Caco-2 (cell line): ENCODE measurements around the gene TSPAN18. TPM values are rescaled to one million over a fixed set of nuclear protein-coding genes. Genes with fewer than 3 reads are reported as not detected.

Source experiments
- BruUV-seq: library from RNA; stranded (reverse); fragments of 400-500 nt; replicated peaks from 2 replicates; lab custom pipeline; 2021; lab: Mats Ljungman, UMichigan
- CTCF ChIA-PET: fragments of 300-600 bp; sonication (Branson Sonifier 250); formaldehyde crosslinking; loops from one replicate; lab custom pipeline; 2022; ENCODE audit warnings: antibody characterized with exemption; lab: Charles Lee
- POLR2A ChIA-PET: fragments of 300-600 bp; sonication (Branson Sonifier 250); formaldehyde crosslinking; loops from one replicate; lab custom pipeline; 2022; ENCODE audit warnings: antibody characterized with exemption; lab: Charles Lee
- DNase-seq, 2 experiments: peaks; one replicate each; pipeline versions ENCODE4 v3.0.0 to v3.0.0-alpha.2; 2020 to 2022
- H3K27me3 ChIP-seq: replicated peaks from 2 replicates; pipeline ENCODE4 v1.6.0; 2011; ENCODE audit warnings: low read length; ENCODE audit not compliant: control insufficient read depth, insufficient read depth
- H3K36me3 ChIP-seq: 2 replicates; pipeline ENCODE4 v1.5.1; 2011; ENCODE audit warnings: low read length; ENCODE audit not compliant: control insufficient read depth, insufficient read depth
- H3K4me1 ChIP-seq: fragments of 250-450 bp; sonication (Bioruptor Pico); 2 replicates; pipeline ENCODE4 v1.5.1; 2020; ENCODE audit warnings: mild to moderate bottlenecking
- H3K4me3 ChIP-seq: 2 replicates; pipeline ENCODE4 v1.5.1; 2011; ENCODE audit warnings: low read depth, mild to moderate bottlenecking, control low read depth, low read length
- H3K9me3 ChIP-seq: fragments of 250-450 bp; sonication (Bioruptor Pico); 2 replicates; pipeline ENCODE4 v1.5.1; 2020; ENCODE audit warnings: mild to moderate bottlenecking, moderate library complexity
- H3K27ac Mint-ChIP-seq: one replicate; pipeline ENCODE4 v1.8.0; 2022; ENCODE audit warnings: mixed read lengths; ENCODE audit not compliant: unreplicated experiment
- H3K27me3 Mint-ChIP-seq: one replicate; pipeline ENCODE4 v1.8.0; 2022; ENCODE audit warnings: mixed read lengths; ENCODE audit not compliant: insufficient read depth, unreplicated experiment
- H3K36me3 Mint-ChIP-seq: one replicate; pipeline ENCODE4 v1.8.0; 2022; ENCODE audit warnings: mild to moderate bottlenecking, mixed read lengths; ENCODE audit not compliant: insufficient read depth, unreplicated experiment
- H3K4me1 Mint-ChIP-seq: one replicate; pipeline ENCODE4 v1.8.0; 2022; ENCODE audit warnings: low read depth, mixed read lengths; ENCODE audit not compliant: unreplicated experiment
- H3K4me3 Mint-ChIP-seq: one replicate; pipeline ENCODE4 v1.8.0; 2022; ENCODE audit warnings: mild to moderate bottlenecking, moderate library complexity, mixed read lengths; ENCODE audit not compliant: unreplicated experiment
- H3K9me3 Mint-ChIP-seq: one replicate; pipeline ENCODE4 v1.8.0; 2022; ENCODE audit warnings: mixed read lengths; ENCODE audit not compliant: unreplicated experiment
- CTCF ChIP-seq, 2 experiments: fragments of 200-600 bp in 1 of 2; IDR thresholded peaks; 1 replicate in 1 of 2; 2 replicates in 1 of 2; pipeline versions ENCODE4 v1.5.1 to v1.8.0; 2011 to 2022; ENCODE audit warnings: antibody characterized with exemption in 1 of 2, control low read depth in 1 of 2, inconsistent platforms in 1 of 2, low read depth in 1 of 2, low read length in 1 of 2, mild to moderate bottlenecking in 1 of 2, moderate library complexity in 1 of 2; ENCODE audit not compliant: insufficient read depth in 1 of 2, severe bottlenecking in 1 of 2, unreplicated experiment in 1 of 2
- intact Hi-C: fragments of 100-400 bp; cut with micrococcal nuclease; formaldehyde crosslinking; loops from one replicate; pipeline ENCODE4 v1.10.0; 2022; ENCODE audit not compliant: unreplicated experiment
- total RNA-seq: library from RNA; stranded (reverse); gene quantifications from 2 replicates; pipeline ENCODE4 v1.2.3, GENCODE V29; 2022

TSPAN18 gene
- total RNA-seq, 1 experiment from 2014 or later = 7.4 TPM

GRCh38 chr11:44899959-44900358, 173.2 kb downstream of the TSPAN18 start:
- Mint-ChIP-seq H3K27me3 (peaks cover 7% of the 10 kb centered on the region), H3K9me3 (no peaks in the 10 kb centered on the region), H3K4me3 (no peak overlapping the region), H3K4me1 (no peaks in the 10 kb centered on the region), H3K27ac (no peak overlapping the region), H3K36me3 (no peaks in the 10 kb centered on the region)
- ChIA-PET CTCF (no interaction called here), POLR2A (no interaction called here)
- TF ChIP-seq CTCF (IDR thresholded peaks at IDR 0.05; ENCODE audit: insufficient read depth in 1 of 2, low read depth in 1 of 2, low read length in 1 of 2, severe bottlenecking in 1 of 2, unreplicated experiment in 1 of 2) = no peak
- Histone ChIP-seq H3K4me3 (no peak overlapping the region), H3K9me3 (no peaks in the 10 kb centered on the region), H3K36me3 (no peaks in the 10 kb centered on the region), H3K27me3 (no peaks in the 10 kb centered on the region; the same call in none of the 2 replicates), H3K4me1 (no peaks in the 10 kb centered on the region)
- DNase-seq = peak; percentile 63 to 74
- intact Hi-C loops = loop anchor here (10.0 kb wide), 1 partner anchor 345 kb away; no protein-coding TSS in a partner anchor
- BruUV-seq = no TSS peak

GRCh38 chr11:44901120-44901633, 174.4 kb downstream of the TSPAN18 start:
- ChIA-PET CTCF (no interaction called here), POLR2A (no interaction called here)
- no TSS peak for BruUV-seq

GRCh38 chr11:44901786-44902185, 175.0 kb downstream of the TSPAN18 start:
- ChIA-PET CTCF (no interaction called here), POLR2A (no interaction called here)
- Histone ChIP-seq H3K27me3 (no peaks in the 10 kb centered on the region; the same call in none of the 2 replicates), H3K36me3 (no peaks in the 10 kb centered on the region), H3K4me1 (peaks cover 5% of the 10 kb centered on the region), H3K4me3 (no peak overlapping the region), H3K9me3 (no peaks in the 10 kb centered on the region)
- Mint-ChIP-seq H3K27me3 (peaks cover 2% of the 10 kb centered on the region), H3K4me1 (no peaks in the 10 kb centered on the region), H3K27ac (no peak overlapping the region), H3K36me3 (no peaks in the 10 kb centered on the region), H3K4me3 (no peak overlapping the region), H3K9me3 (no peaks in the 10 kb centered on the region)
- no peak for TF ChIP-seq CTCF (IDR thresholded peaks at IDR 0.05; ENCODE audit: insufficient read depth in 1 of 2, low read depth in 1 of 2, low read length in 1 of 2, severe bottlenecking in 1 of 2, unreplicated experiment in 1 of 2)
- no TSS peak for BruUV-seq
- intact Hi-C loops = no loop called here
- DNase-seq = no peak

More at GRCh38 chr11:44901120-44901633, 174.4 kb downstream of the TSPAN18 start:
- Histone ChIP-seq H3K4me1 (no peaks in the 10 kb centered on the region), H3K9me3 (no peaks in the 10 kb centered on the region), H3K4me3 (no peak overlapping the region), H3K27me3 (no peaks in the 10 kb centered on the region; the same call in none of the 2 replicates), H3K36me3 (no peaks in the 10 kb centered on the region)
- Mint-ChIP-seq H3K4me1 (no peaks in the 10 kb centered on the region), H3K27ac (no peak overlapping the region), H3K36me3 (no peaks in the 10 kb centered on the region), H3K9me3 (no peaks in the 10 kb centered on the region), H3K27me3 (peaks cover 2% of the 10 kb centered on the region), H3K4me3 (no peak overlapping the region)
- DNase-seq = no peak
- no peak for TF ChIP-seq CTCF (IDR thresholded peaks at IDR 0.05; ENCODE audit: insufficient read depth in 1 of 2, low read depth in 1 of 2, low read length in 1 of 2, severe bottlenecking in 1 of 2, unreplicated experiment in 1 of 2)
- intact Hi-C loops = no loop called here
